Activated naive CD8-positive, alpha-beta T cell treated with anti-CD3 and anti-CD28 coated beads, Interleukin-2, amount 50 U/mL, for 16 hours (primary cell): ENCODE measurements around the gene VWA3B.
"Not testable (repeated sequence)": the region's sequence is repeated elsewhere in the genome, so short reads cannot be mapped to it uniquely, and the experiment has no call there.

ENCODE experiments used
- DNase-seq: peaks from one replicate; pipeline ENCODE4 v3.0.0-alpha.2; 2020; ENCODE audit warnings: low read depth, low spot score

VWA3B gene, protein sequence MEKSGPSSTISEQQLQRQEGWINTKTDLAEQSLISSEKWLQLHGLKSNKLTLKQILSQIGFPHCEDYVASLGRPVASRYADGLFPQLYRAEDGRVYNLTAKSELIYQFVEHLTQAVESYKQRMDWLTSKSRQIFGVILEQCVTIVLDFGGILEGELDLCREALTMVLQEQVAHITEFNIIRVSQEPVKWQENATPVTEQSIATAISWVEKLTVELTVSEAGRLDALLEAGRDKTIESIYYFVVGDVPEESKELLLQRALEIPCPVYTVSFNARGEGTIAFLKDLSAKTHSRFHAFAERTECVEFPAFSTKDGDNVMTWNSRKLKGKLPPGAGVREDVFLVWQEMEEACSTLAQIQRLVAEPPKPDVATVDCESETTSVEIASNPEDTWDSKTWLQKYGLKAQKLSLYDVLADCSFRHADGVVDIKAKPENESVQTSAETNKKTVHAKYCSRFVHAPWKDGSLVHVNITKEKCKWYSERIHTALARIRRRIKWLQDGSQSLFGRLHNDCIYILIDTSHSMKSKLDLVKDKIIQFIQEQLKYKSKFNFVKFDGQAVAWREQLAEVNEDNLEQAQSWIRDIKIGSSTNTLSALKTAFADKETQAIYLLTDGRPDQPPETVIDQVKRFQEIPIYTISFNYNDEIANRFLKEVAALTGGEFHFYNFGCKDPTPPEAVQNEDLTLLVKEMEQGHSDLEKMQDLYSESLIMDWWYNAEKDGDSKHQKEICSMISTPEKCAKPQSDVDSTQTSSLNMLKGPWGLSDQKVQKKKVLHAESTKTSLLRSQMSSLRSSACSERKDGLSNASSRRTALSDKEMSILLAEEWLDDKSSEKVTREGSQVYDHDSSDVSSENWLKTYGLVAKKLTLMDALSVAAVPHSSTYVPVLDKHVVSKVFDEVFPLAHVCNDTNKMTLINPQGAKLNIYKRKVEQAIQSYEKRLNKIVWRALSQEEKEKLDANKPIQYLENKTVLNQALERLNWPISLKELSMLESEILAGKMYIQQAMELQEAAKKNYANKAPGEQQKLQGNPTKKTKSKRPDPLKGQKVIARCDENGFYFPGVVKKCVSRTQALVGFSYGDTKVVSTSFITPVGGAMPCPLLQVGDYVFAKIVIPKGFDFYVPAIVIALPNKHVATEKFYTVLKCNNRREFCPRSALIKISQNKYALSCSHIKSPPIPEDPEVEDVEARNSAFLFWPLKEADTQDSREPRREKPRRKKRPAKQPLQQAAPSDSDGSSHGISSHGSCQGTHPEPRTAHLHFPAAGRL (N-terminal part only)

DNA sequence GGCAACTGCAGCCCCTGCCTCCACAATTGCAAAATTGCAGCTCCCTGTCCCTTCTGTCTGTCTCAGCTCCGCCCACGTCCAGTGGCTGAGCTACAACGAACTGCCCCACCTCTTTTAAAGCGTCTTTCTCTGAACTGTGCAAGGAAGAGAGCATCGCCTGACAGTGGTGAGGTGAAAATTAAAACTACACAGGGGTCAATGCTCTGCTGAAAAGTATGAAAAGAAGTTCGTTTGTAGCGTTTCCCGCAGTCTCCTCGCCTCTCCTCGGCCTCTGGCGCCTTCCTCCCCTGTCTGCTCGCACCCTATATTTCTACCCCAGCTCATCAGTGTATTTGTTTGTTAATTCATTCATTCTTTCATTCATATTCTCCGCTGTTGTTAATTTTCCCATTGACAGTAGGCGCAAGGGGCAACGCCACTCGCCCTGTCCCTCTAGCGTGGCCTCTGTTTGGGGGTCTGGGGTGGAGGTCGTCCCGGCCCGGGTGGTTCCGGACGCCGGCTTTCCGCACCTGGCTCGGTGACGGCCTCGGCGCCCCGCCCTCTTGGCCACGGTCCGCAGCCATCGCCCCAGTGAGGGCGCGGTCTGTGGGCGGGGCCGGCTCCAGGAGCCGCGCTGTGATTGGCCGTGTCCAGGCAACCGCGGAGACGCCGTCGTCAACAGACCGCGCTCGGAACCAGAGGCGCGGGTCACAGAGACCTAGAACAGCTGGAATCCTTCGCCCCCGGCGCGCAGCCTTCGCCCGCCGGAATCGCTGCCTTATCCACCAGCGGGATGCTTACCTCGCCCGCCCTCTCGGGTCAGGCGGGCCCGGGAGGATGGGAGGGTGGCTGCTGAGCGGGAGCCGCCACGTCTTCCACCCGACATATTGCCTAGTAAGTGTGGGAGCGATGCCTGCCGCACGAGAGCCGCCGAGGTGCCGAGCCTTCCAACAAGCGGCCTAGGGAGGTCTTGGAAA, at the start of gene VWA3B:
Gene VWA3B (plus strand): TSS at position 677 of the 956 bp plus-strand sequence. CDS start 5,926 bp downstream, outside the sequence.
- no peak for DNase-seq

DNA sequence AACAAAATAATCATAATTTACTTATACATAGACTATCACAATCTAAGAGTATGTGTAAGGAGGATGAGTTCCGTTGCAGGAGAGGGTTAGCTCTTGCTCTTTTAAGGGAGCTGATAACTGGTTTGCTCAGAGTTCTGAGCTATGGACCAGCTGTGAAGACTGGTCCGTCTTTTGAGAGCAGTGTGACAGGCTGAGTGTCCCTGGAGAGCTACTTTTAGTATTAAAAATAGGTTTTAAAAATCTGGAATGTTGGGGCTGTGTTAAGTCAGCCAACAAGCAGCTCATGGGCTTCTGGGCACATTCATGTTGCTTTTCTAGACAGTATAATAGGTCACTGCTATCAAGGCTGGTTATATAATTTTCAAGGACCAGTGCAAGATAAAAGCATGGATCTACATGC, 49.8 kb upstream of the VWA3B start:
- no peak for DNase-seq

DNA sequence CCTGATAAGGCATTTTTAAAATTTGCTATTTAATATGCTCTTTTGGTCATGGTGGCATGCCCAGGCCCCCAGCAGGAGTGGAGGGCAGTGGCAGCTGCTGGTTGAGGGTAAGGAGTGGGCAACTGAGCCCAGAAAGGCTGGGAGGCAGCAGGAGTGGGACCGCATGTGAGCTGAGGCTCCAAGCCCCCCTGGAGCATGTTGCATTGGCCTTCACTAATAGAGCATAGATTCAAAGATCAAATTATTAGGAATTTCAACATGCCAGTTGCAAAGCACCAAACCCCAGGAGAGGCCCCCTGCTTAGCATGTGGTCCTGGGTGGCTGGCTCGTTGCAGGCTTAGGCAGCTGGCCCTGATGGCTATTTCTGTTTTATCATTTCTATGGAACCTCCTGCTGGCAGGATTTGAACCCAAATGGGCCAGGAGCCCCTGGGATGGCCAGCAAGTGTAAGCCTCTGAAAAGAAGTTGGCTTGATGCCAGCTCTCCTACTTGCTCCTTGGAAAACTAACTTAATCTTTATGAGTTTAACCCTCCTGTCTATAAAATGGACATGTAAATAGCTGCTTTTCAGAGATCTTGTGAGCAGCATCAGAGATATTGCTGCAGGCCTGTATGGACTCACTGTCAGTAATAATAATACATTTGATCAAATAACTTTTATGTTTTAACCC, 49.2 kb upstream of the VWA3B start:
- no peak for DNase-seq

DNA sequence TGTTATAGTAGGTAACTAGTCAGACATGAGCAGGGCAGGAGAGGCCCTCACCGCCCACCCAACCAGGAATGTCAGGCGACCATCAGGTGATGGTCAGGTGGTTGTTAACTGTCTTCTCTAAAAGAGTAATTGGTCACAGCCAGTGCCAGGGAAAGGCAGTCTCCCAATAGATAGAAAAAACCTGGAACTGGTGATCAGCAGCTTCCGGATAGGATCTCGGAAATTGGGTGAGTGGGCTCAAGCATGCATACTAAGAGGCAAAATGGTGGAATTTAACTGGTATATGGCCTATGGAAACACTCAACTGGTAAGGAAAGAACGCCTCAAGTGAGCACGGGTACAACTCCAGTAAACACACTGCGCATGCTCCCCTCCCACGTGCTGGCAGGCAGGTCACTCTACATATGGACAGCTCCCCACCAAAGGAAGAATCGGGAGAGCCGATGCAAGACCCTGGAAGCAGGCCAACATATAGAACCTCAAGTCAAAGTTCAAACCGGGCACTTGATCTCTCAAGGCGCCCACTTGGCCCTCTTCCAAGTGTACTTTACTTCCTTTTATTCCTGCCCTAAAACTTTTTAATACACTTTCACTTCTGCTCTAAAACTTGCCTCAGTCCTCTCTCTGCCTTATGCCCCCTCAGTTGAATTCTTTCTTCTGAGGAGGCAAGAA, 47.7 kb upstream of the VWA3B start:
- DNase-seq = no peak

DNA sequence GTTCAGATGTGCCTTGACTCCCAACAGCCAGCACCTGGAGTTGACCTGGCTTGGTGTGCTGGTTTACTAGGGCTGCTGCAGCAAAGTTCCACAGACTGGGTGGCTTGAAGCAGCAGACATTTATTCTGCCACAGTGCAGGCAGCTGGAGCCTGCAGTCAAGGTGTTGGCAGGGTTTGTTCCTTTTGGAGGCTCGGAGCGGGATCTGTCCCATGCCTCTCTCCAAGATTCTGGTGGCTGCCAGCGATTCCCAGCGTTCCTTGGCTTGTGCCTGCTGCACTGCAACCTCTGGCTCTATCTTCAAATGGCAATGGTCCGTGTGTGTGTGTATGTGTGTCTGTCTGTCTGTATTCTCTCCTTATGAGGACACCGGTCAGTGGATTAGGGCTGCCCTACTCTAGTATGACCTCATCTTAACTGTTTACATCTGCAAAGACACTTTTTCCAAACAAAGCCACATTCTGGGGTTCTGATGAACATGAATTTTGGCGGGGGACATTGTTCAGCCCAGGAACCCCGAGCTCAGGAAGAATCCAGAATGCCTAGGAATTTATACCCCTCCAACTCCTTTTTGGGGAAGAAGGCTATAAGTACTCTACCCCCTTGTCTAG, 46.5 kb upstream of the VWA3B start:
- no peak for DNase-seq

DNA sequence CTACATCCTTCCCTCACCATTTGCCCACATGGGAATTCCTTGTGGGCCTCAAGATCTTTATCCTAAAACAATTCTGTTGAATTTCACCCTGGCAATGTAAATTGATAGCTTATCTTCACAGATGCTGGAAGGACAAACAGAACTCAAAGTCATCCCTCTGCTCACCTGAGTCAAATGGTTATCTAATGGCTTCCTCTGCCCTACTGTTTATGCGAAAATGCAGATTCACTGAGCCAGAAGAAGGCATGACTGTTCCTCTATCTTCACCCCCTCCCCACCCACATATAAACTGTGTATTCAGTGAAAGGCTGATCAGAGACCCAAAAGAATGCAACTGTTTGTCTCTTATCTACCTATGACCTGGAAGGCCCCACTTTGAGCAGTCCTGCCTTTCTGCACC, 43.9 kb upstream of the VWA3B start:
- no peak for DNase-seq

DNA sequence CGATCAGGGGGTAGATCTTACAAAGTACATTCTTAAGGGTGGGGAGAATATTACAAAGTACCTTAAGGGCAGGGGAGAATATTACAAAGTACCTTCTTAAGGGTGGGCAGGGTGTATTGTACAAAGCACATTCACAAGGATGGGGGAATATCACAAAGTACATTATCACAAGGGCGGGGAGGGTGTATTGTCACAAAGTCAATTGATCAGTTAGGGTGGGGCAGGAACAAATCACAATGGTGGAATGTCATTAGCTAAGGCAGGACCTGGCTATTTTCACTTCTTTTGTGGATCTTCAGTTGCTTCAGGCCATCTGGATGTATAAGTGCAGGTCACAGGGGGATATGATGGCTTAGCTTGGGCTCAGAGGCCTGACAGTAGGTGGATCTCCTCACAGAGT, 42.2 kb upstream of the VWA3B start:
- not testable (repeated sequence) for DNase-seq

DNA sequence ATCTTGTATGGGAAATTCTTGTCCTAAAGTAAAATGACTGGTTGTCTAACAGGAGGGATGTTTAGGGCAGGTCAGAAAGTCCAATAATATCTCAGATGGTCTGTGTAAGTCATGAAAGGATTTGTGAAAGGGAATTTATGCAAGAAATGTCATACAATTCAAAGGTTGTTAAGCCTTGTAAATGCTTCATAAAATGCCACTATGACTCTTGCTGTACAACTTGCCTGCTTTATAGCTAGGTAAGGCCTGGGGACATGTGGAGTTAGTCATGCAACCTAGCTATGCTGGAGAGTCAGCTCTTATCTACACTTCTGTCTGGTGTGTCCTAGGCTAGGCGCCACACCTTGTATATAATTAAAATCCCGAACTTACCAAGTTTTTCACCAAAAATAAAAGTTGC, 36.9 kb upstream of the VWA3B start:
- no peak for DNase-seq

DNA sequence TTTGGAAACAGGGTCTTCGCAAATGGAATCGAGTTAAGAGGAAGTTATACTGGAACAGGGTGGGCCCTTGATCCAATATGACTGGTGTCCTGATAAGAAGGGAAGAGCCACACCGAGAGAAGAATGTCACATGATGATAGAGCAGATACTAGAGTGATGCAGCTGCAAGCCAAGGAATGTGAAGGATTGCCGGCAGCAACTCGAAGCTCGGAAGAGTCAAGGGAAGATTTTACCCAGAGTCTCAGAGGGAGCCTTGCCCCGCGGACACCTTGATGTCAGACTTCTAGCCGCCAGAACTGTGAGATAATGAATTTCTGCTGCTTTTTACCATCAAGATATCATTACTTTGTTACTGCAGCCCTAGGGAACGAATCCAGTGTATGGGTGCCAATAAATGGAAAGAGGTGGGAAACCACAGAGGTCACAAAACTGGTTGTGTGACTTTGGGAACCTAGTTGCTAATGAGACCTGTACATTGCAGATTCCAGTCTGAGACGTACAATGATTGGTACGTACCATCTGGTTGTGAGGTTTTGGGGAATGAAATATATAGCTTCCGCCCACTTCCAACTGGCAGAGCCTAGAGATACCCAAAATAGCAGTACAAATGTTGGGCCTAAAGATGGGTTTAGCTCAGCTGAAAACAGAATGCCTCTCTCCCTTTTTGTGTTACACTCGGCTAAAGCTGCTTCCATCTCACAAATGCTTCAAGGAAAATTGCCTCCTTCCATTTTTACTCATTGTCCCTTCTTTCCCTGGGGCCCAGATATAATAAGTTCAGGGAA, 28.6 kb upstream of the VWA3B start:
- no peak for DNase-seq

DNA sequence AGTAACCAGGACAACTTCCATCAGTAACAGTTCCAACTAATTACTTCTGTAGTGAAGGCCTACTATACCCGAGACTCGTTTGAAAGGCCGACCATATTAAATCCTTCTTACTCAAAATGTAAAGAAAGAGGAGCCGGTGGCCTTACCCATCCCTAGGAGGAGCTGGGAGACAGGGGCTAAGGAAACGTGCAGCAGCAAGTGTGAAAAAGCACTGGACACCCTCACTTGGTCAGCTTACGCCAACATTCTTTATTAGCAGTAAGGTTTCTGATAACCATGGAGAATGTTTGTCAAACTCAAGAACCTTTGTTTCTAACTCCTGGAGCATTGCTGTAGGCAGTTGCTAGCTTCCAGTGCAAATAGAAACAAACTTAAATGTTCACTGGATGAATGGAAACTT, 26.7 kb upstream of the VWA3B start:
- no peak for DNase-seq

DNA sequence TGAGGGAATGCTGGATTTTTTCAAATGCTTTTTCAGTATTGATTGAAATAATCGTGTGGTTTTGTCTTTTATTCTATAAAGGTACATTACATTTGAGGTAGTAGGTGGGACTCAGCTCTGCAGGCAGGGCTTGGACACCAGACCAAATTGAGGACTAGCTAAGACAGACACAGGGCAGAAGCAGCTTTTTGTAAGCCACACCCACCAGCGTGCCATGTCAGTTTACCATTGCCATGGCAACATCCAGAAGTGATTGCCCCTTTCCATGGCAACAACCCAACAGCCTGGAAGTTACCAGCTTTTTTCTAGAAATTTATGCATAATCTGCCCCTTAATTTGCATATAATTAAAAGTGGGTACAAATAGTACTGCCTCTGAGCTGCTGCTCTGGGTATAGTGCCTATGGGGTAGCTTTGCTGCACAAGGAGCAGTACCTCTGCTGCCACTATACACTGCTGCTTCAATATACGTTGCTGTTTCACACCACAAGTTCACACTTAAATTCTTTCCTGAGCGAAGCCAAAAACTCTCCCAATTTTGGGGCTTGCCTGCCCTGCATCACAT, 23.6 kb upstream of the VWA3B start:
- no peak for DNase-seq

DNA sequence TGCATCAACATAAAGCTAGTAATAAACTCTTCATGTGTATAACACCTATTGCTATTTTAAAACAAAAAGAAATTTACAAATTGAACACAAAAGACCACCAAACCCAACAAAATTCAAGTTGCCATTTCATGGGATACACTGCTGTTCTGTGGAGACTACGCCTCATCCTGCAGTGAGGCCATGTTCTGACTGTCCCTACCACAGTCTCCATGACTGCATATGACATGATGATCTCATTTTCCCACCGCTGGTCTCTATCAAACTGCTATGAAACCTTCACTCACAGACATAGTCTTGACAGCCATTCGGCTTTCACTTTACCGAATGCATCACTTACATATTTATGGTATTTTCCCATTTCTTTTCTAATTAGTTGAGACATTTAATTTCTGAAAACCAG, 21.2 kb upstream of the VWA3B start:
- no peak for DNase-seq

DNA sequence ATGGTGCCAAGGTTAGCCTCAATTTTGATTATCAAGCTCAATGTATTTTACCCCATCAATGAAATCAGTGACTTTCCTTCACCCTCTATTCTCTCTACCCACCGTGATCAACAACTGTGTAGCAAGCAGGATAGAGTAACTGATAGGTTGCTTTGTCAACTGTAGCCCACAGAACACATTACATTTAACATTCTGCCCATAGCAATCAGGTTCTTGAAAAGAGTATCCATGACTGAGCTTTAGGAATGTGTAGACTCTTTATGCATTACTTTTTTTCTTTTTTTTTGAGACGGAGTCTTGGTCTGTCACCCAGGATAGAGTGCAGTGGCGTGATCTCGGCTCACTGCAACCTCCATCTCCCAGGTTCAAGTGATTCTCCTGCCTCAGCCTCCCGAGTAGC, 19.8 kb upstream of the VWA3B start:
- DNase-seq = no peak

DNA sequence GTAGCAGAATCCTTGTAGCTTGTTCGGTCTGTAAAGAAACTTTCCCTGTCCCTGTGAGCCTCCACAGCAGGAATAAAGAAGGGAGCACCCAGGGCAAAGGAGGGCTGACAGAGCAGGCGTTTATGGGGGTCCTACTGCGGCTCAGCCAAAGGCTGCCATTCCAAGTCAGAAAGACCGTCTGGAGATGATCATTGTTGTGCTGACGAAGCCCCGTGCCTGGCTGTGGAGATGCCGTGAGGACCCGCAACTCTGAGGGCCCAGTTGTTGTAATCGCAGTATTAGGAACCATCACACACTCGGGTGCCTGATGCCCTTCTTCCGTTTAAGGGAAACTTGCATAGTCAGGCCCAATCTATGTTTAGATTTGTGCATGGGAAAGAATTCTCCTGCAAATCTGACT, 16.9 kb upstream of the VWA3B start:
- no peak for DNase-seq

DNA sequence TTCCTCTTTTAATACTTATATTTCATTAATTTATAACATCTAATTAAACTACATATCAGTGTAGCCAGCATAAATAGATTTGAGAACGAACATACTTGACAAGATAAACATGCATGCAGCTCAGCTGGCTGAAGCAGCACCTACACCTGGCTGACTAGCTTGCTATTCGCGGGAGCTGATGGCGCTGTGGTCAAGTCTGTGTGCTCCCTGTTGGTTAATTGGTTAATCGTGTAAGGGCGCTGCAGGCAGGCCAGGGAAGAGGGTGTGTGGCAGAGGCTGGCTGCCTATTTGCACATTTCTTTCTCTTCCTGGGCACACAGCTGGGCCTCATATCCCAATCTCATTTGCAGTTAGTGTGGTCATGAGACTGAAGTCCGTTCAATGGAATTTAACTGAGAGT, 14.5 kb upstream of the VWA3B start:
- DNase-seq = no peak

DNA sequence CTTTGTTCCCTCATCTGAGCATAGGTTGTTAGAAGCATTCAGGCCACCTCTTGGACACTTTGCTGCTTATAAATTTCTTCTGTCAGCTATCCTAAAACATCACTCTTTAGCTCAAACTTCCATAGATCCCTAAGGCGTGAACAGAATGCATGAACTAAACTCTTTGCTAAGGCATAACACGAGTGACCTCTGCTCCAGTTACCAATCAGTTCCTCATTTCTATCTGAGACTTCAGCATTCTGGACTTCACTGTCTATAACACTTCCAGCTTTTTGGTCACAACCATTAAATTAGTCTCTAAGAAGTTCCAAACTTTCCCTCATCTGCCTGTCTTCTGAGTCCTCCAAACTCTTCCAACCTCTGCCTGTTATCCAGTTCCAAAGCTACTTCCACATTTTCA, 8.3 kb upstream of the VWA3B start:
- DNase-seq = no peak

DNA sequence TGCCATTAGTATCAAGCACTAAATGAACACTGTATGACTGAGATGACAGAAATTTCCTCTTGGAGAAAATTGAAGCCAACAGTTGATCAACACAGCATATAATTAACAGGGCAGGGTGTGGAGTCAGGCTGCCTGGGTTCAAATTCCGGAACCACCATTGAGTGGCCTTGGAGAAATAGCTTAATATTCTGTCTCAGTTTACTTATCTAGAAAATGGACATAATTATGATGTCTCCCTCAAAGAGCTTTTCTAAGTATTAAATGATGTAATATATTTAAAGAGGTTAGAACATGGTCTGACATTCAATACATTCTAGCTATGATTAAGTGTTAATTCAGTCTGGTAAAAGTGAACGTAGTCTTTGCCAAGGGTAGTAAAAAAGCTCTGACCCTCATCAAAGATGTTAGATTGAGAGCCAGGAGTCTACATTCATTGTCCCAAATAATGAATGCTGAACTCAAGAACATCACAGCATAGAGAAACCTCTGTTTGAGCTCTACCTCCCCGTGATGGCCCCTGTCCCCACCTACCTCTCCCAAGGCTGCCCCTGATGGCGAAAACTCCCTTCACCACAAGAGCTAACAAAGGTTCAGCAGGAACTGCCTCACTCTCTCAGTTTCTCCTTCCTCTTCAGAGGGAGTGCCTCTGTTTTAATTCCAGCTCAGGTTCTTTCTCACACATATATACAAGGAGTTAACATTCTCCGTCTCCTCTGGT, 2.7 kb upstream of the VWA3B start:
- no peak for DNase-seq

DNA sequence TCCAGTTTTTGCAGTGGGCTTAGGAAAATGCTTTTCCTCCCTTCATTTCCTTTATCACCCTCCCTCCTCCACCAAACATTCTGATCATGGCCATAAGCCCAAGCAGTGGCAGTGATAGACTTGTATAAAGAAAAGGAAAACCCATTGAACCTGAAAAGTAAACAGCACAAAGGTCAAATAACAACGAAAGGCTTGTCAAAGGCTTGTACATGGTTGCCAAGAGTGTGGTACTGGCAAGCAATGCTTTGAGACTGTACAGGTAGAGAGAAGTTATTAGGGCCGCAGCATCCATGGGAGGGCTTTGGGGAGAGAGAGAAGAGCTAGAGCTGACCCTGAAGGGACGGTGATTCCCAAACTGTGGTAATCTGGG, 2.1 kb upstream of the VWA3B start:
- no peak for DNase-seq
